Measurements from ENCODE around the gene SPEN.
"Not testable (repeated sequence)": the region's sequence is repeated elsewhere in the genome, so short reads cannot be mapped to it uniquely, and the experiment has no call there.

Gene SPEN

DNA sequence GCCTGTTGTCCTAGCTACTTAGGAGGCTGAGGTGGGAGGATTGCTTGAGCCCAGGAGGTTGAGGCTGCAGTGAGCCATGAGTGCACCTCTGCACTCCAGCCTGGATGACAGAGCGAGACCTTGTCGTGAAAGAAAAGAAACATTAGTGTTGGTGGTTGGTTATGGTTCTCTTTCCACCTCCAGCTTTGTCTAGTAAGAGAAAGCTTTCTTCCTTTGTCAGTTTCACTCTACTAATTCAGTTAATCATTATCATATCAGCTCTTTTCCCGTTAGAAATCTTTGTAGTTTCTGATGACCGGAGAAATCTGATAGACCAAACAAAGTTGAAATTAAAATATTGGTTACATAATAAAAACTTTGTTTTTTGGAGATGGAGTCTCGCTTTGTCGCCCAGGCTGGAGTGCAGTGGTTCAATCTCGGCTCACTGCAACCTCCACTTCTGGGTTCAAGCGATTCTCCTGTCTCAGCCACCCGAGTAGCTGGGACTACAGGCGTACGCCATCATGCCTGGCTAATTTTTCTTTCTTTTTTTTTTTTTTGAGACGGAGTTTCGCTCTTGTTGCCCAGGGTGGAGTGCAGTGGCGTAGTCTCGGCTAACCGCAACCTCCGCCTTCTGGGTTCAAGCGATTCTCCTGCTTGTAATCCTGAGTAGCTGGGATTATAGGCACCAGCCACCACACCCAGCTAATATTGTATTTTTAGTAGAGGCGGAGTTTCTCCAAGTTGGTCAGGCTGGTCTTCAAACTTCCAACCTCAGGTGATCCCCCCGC, 49.5 kb downstream of the SPEN start:
- DNase-seq (ENCODE audit: low read depth in 2 of 3, low spot score in 2 of 3): not testable (repeated sequence)

DNA sequence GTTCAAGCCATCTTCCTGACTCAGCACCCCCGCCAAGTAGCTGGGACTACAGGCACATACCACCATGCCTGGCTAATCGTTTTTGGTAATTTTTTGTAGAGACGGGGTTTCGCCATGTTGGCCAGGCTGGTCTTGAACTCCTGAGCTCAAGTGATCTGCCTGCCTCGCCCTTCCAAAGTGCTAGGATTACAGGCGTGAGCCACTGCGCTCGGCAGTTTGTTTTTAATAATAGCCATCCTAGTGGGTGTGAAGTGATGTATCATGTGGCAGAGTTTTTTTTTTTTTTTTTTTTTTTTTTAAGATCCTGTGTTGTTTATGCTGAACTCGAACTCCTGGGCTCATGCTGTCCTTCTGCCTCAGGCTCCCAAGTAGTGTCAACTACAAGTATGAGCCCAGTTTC, 51.8 kb downstream of the SPEN start:
- DNase-seq (ENCODE audit: low read depth in 2 of 3, low spot score in 2 of 3): no peak

DNA sequence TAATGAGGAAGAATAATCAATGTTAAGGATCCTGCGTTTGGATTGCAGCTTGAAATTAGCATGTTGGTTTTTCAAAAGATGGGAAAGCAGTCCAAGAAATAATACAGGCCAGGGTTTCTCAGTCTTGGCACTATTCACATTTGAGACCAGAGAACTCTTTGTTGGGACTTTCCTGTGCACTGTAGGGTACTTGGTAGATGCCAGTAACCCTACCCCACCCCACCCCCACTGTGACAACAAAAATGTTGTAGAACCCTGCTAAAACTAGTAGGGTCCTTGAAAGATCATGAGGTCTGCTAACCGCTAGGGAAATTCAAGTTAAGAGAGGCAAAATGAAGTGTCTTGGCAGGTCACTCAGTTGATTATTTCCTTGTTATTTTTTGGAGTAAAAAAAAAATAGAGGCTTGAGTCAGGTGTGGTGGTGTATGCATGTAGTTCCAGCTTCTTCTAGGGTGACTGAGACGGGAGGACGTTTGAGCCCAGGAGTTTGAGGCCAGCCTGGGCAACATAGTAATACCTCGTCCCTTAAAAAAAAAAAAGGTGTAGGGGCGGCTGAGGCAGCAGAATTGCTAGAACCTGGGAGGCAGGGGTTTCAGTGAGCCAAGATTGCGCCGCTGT, 53.3 kb downstream of the SPEN start:
- no peak for DNase-seq (ENCODE audit: low read depth in 2 of 3, low spot score in 2 of 3)

DNA sequence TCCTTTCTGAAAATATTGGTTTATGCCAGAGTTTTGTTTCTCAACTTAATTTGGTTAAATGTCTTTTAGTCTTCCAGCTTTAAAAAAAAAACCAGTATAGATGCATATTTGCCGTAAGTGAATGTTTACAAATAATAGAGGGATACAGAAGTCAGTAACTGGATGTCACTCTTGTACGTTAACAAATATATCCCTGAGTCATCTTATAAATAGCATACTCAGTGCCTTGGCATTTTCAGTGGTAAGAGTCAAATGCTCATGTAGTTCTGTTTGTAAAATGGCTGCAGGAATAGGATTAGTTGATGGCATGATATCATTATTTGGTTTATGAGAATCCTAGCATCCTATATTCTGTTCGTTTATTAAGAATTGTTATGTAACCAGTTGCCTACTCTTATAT, 55.4 kb downstream of the SPEN start:
- DNase-seq (ENCODE audit: low read depth in 2 of 3, low spot score in 2 of 3): no peak

DNA sequence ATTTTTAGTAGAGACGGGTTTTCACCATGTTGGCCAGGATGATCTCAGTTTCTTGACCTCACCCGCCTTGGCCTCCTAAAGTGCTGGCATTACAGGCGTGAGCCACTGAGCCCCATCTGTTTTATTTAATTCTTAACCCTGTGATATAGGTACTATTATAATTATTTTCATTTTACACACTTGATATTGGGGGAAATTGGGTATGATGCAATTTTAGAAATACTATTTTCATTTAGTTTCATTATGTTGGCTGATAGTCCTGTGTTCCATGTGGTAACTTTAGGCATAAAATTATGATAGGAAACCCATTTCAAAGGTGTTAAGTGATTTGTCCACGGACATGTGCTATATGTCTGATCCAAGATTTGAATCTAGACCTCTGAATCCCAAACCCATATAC, 61.1 kb downstream of the SPEN start:
- no peak for DNase-seq (ENCODE audit: low read depth in 2 of 3, low spot score in 2 of 3)

DNA sequence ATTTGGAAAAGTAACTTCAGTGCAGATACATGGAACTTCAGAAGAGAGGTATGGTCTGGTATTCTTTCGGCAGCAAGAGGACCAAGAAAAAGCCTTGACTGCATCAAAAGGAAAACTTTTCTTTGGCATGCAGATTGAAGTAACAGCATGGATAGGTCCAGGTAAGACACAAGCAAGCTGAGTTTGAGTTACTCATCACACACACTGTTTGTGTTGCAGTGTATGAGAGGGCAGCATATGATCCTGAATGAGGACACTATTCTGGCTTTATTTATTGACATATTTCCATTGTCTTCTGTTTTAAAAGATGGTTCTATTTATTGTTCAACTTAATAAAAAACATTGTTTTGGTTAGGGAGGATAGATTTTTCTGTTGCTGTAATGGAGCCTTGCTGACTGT, 63.6 kb downstream of the SPEN start:
- no peak for DNase-seq (ENCODE audit: low read depth in 2 of 3, low spot score in 2 of 3)

DNA sequence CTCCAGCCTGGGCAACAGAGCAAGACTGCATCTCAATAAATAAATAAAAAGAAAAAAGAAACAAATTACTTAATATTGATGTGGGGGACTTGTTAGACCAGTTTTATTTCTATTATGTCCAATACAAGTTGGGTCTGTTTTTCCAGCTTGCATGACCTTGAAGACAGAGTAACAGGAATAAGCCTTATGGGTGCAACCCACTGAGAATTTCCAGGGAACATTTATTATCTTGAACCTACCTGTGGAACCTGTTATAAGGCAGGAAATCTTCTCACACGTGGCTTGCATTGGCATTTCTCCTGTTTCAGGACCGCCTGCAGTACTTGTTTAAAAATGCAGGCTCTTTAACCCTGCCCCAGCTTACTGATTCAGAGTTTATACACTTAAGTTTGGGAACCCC, 64.4 kb downstream of the SPEN start:
- no peak for DNase-seq (ENCODE audit: low read depth in 2 of 3, low spot score in 2 of 3)

DNA sequence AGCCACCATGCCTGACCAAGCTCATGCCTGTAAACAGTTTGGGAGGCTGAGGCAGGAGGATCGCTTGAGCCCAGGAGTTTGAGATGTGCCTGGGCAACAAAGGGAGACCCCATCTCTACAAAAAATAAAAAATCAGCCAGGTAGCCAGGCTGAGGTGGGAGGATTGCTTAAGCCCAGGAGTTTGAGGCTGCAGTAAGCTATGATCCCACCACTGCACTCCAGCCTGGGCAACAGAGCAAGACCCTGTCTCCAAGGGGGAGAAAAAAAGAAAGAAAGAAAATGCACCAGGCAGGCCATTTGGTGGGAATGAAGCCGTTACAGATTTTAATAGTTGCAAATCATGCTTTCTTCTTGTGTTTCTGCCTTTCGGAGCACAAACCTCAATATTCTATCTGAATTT, 66.1 kb downstream of the SPEN start:
- not testable (repeated sequence) for DNase-seq (ENCODE audit: low read depth in 2 of 3, low spot score in 2 of 3)

DNA sequence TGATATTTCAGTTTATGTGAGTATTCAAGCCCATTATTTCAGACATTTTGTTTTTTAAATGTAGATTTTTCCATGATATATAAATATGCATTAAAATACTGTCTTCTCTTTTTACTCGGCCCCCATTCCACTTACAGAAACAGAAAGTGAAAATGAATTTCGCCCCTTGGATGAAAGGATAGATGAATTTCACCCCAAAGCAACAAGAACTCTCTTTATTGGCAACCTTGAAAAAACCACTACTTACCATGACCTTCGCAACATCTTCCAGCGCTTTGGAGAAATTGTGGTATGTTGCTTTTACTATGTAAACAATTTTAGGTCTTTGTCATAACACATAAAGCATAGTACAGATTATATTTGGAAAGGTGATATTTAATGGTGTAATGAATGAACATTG, 68.5 kb downstream of the SPEN start:
- no peak for DNase-seq (ENCODE audit: low read depth in 2 of 3, low spot score in 2 of 3)

DNA sequence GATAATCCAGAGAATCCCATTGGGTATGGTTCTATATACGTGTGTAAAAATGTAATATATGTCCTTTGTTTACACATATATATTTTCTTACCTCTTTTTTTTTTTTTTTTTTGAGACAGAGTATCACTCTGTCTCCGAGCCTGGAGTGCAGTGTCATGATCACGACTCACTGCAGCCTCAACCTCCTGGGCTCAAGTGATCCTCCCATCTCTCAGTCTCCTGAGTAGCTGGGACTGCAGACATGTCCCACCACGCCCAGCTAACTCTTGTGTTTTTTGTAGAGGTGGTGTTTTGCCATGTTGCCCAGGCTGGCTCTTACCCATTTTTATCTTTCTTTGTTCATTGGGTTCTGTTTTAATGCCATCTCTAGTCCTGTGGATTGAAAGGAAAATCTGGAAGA, 68.9 kb downstream of the SPEN start:
- DNase-seq (ENCODE audit: low read depth in 2 of 3, low spot score in 2 of 3): no peak

DNA sequence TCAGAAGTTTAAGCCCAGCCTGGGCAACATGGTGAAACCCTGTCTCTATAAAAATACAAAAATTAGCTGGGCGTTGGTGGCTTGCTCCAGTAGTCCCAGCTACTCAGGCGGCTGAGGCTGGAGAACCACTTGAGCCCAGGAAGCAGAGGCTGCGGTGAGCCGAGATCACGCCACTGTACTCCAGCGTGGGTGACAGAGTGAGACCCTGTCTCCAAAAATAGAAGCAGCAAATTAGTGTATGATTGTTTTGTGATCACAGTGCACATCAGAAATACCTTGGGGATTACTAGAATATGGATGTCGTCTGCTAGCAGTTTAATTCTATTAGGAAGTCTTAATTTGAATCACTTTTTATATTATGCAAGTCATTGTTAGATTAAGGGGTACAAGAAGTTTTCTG, 69.4 kb downstream of the SPEN start:
- no peak for DNase-seq (ENCODE audit: low read depth in 2 of 3, low spot score in 2 of 3)

DNA sequence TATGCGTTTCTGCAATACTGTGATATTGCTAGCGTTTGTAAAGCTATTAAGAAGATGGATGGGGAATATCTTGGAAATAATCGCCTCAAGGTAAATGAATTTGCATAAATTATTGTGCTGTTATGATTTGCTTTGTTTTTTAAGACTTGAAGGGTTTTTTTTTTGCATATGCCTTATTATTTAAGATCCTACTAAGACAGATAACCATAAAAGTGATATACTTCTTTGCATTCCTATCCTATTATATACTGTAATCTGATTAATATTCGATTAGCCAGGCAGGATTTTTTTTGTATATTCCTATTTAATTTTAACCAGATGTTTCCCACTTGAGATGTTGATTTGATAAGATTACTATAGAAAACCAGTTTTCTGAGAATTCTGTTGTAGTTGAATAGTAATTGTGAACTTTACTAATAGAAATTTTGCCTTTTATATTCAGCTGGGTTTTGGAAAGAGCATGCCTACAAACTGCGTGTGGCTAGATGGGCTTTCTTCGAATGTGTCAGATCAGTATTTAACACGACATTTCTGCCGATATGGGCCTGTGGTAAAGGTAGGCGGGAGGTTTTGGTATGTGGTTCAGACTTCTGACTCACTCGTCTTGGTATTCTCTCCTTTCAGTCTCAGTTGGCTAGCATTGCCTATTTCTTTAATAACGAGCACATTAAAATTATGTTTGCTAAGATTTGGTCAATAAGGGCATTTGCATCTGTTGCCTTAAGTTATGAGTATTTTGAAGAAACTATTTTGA, 71.6 kb downstream of the SPEN start:
- peak in 2 of 3 experiments; percentile 36 to 43 for DNase-seq (ENCODE audit: low read depth in 2 of 3, low spot score in 2 of 3)

DNA sequence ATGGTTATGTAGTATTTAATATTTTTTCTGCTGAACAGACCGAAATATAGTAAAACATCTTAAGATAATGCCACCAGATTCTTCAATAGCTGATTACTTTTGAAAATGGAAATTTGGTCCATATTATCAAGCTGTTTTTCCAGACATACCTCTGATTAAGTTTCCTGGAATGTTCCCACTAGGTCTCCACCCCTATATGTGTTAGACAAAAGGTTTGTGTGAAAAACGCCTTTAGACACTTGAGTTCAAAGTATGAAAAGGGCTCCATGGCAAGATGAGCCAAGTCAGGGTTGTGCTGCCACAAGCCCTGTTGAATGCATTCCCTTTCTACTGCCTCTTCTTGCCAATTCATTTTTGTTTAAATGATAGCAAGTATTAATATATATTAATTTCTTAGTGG, 75.7 kb downstream of the SPEN start:
- no peak for DNase-seq (ENCODE audit: low read depth in 2 of 3, low spot score in 2 of 3)

DNA sequence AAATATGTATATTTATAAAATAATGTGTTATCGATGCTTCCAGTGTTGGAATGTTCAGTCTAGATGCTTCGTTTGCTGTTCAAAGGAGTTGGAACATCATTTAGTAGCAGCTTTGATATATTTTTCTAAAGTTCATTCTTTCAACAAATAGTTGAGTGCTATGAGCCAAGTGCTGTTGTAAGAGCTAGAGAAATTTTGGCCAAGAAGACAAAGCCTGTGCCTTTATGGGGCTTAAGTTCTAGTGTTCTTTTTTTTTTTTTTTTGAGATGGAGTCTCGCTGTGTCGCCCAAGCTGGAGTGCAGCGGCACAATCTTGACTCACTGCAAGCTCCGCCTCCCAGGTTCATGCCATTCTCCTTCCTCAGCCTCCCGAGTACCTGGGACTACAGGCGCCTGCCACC, 78.9 kb downstream of the SPEN start:
- not testable (repeated sequence) for DNase-seq (ENCODE audit: low read depth in 2 of 3, low spot score in 2 of 3)

DNA sequence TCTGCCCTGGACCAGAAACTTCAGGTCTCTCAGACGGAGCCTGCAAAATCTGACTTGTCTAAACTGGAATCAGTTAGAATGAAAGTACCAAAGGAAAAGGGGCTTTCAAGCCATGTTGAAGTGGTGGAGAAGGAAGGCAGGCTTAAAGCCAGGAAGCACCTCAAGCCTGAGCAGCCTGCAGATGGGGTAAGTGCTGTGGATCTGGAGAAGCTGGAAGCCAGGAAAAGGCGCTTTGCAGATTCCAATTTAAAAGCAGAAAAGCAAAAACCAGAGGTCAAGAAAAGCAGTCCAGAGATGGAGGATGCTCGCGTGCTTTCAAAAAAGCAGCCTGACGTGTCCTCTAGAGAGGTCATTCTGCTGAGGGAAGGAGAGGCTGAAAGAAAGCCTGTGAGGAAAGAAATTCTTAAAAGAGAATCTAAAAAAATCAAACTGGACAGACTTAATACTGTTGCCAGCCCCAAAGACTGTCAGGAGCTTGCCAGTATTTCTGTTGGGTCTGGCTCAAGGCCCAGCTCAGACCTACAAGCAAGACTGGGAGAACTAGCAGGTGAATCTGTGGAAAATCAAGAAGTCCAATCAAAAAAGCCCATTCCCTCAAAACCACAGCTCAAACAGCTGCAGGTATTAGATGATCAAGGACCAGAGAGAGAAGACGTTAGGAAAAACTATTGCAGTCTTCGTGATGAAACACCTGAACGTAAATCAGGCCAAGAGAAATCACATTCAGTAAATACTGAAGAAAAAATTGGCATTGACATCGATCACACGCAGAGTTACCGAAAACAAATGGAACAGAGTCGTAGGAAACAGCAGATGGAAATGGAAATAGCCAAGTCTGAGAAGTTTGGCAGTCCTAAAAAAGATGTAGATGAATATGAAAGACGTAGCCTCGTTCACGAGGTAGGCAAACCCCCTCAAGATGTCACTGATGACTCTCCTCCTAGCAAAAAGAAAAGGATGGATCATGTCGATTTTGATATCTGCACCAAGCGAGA, 81.8 kb downstream of the SPEN start:
- no peak for DNase-seq (ENCODE audit: low read depth in 2 of 3, low spot score in 2 of 3)

DNA sequence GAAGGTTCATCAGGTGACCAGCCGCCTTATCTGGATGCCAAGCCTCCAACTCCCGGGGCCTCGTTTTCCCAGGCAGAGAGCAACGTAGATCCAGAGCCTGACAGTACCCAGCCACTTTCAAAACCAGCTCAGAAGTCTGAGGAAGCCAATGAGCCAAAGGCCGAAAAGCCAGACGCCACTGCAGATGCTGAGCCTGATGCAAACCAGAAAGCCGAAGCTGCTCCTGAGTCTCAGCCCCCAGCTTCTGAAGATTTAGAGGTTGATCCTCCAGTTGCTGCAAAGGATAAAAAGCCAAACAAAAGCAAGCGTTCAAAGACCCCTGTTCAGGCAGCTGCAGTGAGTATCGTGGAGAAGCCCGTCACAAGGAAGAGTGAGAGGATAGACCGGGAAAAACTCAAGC, 83.9 kb downstream of the SPEN start:
- no peak for DNase-seq (ENCODE audit: low read depth in 2 of 3, low spot score in 2 of 3)

DNA sequence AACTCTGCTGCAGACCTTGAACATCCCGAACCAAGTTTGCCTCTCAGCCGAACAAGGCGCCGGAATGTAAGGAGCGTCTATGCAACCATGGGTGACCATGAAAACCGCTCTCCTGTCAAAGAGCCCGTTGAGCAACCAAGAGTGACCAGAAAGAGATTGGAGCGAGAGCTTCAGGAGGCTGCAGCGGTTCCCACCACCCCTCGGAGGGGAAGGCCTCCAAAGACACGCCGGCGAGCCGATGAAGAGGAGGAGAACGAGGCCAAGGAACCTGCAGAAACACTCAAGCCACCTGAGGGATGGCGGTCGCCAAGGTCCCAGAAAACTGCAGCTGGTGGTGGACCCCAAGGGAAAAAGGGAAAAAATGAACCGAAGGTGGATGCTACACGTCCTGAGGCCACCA, 84.4 kb downstream of the SPEN start:
- no peak for DNase-seq (ENCODE audit: low read depth in 2 of 3, low spot score in 2 of 3)

DNA sequence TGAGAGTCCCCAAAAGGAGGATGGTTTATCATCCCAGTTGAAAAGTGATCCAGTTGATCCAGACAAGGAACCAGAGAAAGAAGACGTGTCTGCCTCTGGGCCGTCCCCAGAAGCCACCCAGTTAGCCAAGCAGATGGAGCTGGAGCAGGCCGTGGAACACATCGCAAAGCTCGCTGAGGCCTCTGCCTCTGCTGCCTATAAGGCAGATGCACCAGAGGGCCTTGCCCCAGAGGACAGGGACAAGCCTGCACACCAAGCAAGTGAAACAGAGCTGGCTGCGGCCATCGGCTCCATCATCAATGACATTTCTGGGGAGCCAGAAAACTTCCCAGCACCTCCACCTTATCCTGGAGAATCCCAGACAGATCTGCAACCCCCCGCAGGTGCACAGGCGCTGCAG, 85.1 kb downstream of the SPEN start:
- no peak for DNase-seq (ENCODE audit: low read depth in 2 of 3, low spot score in 2 of 3)

DNA sequence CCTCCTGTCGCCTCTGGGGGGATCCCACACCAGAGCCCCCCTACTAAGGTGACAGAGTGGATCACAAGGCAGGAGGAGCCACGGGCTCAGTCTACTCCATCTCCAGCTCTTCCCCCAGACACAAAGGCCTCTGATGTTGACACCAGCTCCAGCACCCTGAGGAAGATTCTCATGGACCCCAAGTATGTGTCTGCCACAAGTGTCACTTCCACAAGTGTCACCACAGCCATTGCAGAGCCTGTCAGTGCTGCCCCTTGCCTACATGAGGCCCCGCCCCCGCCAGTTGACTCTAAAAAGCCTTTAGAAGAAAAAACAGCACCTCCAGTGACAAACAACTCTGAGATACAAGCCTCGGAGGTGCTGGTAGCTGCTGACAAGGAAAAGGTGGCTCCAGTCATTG, 86.2 kb downstream of the SPEN start:
- no peak for DNase-seq (ENCODE audit: low read depth in 2 of 3, low spot score in 2 of 3)

DNA sequence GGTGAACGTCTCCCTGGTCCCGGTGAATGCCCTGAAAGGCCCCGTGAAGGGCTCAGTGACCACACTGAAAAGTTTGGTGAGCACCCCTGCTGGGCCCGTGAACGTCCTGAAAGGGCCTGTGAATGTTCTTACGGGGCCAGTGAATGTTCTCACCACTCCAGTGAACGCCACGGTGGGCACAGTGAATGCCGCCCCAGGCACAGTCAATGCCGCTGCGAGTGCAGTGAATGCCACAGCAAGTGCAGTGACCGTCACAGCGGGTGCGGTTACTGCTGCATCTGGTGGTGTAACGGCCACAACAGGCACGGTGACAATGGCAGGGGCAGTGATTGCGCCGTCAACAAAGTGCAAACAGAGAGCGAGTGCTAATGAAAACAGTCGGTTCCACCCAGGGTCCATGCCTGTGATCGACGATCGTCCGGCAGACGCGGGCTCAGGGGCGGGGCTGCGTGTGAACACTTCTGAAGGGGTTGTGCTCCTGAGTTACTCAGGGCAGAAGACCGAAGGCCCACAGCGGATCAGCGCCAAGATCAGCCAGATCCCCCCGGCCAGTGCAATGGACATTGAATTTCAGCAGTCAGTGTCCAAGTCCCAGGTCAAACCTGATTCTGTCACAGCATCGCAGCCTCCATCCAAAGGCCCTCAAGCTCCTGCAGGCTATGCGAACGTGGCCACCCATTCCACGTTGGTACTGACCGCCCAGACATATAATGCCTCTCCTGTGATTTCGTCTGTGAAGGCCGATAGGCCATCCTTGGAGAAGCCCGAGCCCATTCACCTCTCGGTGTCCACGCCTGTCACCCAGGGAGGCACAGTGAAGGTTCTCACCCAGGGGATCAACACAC, 86.9 kb downstream of the SPEN start:
- no peak for DNase-seq (ENCODE audit: low read depth in 2 of 3, low spot score in 2 of 3)

Measured in activated CD8-positive, alpha-beta memory T cell treated with anti-CD3 and anti-CD28 coated beads for 48 hours (primary cell).